Sigmoid colon (tissue), 4 donors: Measurements from ENCODE around the gene DTX1.

Experiments
- POLR2A ChIP-seq, 2 donors: fragments of 450-650 bp; IDR thresholded peaks; one replicate each; pipeline ENCODE4 v1.6.1; 2016; ENCODE audit warnings: antibody characterized with exemption in 2 of 2, mild to moderate bottlenecking in 2 of 2, moderate library complexity in 2 of 2
- POLR2AphosphoS5 ChIP-seq, 4 donors: sonication (generic); formaldehyde crosslinking; IDR thresholded peaks; one replicate each; pipeline ENCODE4 v1.6.1; 2017; ENCODE audit warnings: antibody characterized with exemption in 4 of 4
- TF ChIP-seq, protein P1 (sequence below), 4 experiments: fragments of 450-650 bp in 3 of 4; fragments of 200-600 bp in 1 of 4; IDR thresholded peaks; one replicate each; pipeline ENCODE4 v1.5.1; 2016 to 2019; ENCODE audit warnings: antibody characterized with exemption in 4 of 4, mild to moderate bottlenecking in 3 of 4, moderate library complexity in 2 of 4

DNA sequence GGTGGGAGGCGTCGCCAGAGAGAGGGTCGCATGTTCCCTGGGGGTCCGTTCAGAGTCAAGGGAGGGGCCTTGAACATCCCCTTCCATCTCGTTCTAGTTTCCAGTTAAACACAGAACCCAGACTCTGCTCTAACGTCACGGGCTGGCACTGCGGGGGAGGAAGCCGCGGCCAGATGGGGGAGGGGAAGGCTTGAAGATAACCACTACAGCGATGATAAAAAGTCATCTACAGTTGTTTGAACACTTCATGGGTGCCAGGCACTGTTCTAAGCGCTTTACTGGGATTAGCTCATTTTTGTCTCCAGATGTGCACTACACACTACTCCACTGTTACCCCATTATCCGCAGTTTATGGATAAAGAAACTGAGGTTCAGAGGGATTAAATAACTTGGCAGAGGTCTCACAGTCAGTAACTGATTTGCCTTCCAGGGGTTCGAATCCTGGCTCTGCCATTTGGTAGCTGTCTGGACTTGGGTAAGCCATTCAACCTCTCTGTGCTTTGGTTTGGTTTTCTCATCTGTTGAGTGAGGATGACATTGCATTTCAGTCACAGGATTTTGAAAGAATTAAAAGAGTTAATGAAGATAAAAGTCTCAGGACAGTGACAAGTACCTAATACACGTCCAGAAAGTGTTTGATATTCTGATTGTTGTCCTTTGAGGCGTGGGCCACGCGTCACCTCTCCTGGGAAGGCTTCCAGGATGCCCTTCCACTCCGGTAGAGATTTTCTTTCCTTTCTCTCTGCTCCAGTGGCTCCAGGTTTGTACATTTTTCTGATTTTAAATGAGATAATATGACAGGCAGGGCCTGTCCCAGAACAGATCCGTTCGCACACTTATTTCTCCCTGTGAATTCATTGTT lies 79.8 kb downstream of the DTX1 start:
- TF ChIP-seq POLR2A (IDR thresholded peaks at IDR 0.05) (no peak), POLR2AphosphoS5 (IDR thresholded peaks at IDR 0.05) (no peak)
- TF ChIP-seq, protein P1, sequence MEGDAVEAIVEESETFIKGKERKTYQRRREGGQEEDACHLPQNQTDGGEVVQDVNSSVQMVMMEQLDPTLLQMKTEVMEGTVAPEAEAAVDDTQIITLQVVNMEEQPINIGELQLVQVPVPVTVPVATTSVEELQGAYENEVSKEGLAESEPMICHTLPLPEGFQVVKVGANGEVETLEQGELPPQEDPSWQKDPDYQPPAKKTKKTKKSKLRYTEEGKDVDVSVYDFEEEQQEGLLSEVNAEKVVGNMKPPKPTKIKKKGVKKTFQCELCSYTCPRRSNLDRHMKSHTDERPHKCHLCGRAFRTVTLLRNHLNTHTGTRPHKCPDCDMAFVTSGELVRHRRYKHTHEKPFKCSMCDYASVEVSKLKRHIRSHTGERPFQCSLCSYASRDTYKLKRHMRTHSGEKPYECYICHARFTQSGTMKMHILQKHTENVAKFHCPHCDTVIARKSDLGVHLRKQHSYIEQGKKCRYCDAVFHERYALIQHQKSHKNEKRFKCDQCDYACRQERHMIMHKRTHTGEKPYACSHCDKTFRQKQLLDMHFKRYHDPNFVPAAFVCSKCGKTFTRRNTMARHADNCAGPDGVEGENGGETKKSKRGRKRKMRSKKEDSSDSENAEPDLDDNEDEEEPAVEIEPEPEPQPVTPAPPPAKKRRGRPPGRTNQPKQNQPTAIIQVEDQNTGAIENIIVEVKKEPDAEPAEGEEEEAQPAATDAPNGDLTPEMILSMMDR (IDR thresholded peaks at IDR 0.05), result no peak
